Ishikawa (cell line): ENCODE data around the gene ZNF174.

ENCODE experiments used
- EGR1 ChIP-seq: IDR thresholded peaks from 2 replicates; pipeline ENCODE4 v1.6.1; 2012
- EP300 ChIP-seq: IDR thresholded peaks from 2 replicates; pipeline ENCODE4 v1.6.1; 2012; ENCODE audit warnings: borderline replicate concordance
- RAD21 ChIP-seq: IDR thresholded peaks from 2 replicates; pipeline ENCODE4 v1.6.1; 2012; ENCODE audit warnings: low read depth

DNA sequence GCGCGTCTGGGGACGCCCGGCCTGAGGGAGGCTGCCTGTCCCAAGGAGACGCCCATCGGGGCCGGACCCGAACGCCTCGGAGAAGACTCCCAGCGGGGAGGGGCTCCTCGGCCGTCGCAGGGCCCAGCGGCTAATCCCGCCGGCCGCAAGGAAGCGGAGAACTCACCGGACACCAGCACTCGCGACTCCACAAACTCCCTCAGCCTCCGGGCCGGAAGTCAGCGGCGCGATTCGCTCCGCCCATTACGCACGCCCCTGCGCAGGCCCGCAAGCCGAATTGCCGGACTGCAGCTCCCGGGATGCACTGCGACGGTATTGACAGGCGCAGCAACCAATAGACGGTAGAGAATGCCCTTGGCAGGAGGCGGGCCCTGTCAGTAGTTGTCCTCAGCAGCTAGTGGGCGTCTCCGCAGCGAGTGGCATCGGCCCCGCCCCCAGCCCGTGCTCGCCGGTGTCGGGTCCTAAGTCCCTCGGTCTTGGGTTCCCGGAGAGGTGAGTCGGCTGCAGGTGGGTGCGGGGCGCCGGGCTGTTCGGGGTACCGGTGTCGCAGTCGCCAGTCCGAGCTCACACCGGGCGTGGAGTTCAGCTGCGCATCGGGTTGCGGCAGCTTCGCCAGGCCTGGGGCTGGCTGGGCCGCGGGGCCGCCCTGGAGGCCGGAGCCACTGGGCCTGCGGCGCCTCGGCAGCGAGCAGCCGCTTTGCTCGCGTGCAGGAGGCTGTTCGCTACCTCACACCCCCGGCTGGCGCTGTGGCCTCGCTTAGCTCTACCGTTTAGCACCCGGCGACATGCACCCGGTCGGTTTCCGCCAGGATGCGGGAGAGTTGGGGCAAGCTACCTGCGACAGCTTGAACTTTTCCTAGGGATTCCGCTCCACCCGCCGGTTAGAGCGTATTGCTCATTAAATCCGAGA, at the start of gene ZNF174, which contains the start of gene ZSCAN32:
- TF ChIP-seq EP300 (no peak), RAD21 (no peak), EGR1 (no peak)
